VCaP (cell line): ENCODE measurements around the gene RPS6KA2.
"Not testable (repeated sequence)": the region's sequence is repeated elsewhere in the genome, so short reads cannot be mapped to it uniquely, and the experiment has no call there.

ENCODE experiments used
- H3K27ac ChIP-seq: fragments of 450-650 bp; 2 replicates; pipeline ENCODE4 v1.5.1; 2017
- TF ChIP-seq, protein P1 (sequence below): fragments of 450-650 bp; conservative IDR thresholded peaks from 2 replicates; pipeline ENCODE4 v1.5.1; 2017; ENCODE audit warnings: mild to moderate bottlenecking, moderate library complexity

RPS6KA2 gene

DNA sequence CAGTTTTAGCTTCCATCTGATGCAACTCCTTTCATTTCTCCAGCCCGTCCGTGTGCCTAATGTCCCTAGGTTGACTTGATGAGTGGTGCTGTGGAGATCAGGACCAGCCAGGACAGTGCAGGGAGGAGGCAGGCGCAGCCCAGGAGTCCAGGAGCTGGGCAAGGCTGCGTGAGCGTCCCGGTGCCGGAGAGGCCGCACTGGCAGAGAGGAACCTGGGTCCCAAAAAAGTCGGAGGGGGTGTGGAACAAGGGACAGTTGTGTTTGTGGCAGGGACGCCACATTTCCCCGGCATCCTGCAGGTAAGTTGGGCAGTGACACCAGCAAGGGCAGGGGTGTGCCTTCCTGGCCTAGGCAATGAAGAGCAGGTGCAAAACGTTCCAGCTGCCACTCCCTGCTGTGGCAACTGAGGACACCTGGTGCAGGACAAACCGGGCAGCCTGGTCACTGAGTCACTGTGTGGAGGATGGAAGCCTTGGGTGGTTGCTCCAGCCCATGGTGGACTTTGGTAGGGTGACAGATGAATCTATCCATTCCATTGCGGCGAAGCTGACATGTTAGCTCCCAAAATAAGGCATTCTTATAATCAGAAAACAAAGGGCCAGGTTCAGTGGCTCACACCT, 93.7 kb downstream of the RPS6KA2 start:
- H3K27ac ChIP-seq, result no peak overlapping the region
- TF ChIP-seq, protein P1, sequence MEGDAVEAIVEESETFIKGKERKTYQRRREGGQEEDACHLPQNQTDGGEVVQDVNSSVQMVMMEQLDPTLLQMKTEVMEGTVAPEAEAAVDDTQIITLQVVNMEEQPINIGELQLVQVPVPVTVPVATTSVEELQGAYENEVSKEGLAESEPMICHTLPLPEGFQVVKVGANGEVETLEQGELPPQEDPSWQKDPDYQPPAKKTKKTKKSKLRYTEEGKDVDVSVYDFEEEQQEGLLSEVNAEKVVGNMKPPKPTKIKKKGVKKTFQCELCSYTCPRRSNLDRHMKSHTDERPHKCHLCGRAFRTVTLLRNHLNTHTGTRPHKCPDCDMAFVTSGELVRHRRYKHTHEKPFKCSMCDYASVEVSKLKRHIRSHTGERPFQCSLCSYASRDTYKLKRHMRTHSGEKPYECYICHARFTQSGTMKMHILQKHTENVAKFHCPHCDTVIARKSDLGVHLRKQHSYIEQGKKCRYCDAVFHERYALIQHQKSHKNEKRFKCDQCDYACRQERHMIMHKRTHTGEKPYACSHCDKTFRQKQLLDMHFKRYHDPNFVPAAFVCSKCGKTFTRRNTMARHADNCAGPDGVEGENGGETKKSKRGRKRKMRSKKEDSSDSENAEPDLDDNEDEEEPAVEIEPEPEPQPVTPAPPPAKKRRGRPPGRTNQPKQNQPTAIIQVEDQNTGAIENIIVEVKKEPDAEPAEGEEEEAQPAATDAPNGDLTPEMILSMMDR, result no peak

DNA sequence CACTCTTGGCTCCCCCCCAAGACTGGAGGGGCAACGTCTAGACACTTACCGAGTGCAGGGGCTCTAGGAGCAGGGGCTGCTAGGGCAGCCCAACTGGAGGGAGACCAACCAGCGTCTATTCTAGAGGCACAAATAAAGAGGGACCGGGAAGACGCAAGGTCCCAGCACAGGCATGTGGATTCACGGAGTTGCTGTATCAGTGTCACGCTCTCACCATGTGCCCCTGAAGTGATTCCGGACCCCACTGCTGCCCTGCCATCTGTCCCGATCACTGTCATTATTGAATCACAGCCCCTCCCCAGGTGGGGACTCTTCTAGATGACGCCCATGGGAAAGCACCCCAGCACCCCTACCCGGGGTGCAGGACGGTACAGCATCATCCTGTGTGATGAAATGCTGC, 94.7 kb downstream of the RPS6KA2 start:
- TF ChIP-seq, protein P1, result no peak
- no peak overlapping the region for H3K27ac ChIP-seq

DNA sequence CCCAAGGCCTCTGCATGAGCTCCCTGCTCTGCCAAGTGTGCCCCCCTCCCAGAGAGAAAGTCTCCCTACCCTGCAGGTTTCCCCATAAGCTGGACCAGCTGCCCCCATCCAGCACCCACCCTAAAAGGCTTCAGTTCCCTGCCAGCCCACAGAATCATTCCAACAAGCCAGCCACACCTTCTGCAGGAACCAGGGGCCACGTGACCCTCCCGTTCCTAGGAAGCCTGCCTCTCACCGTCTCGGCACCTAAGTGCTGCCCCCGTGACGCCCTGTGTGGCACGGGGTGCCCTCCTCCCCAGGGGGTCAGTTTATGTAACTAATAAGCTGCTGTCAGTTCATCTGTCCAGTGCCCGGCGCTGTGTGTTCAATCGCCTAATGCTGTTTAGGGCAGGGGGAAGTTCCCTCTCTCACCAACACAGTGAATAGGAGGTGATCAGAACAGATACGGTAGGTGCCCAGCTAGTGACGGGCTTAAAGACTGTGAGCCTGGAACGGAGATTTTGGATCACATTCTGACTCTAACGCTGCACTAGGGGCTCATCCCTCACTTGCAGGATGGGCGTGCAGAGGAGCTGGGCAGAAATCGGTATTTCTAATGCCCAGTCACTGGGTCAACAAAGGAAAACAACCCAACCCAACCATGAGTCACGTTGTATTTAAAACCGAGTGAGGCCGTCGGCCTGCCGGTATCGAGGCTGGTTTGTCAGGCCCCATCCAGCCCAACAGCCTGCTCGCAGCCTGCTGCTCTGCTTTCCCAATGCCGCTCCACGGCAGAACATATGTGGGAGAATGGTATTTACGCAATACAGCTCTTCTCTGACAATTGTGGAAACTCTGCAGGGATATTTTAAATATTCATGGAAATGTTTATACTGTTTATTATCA, 96.6 kb downstream of the RPS6KA2 start:
- TF ChIP-seq, protein P1, result no peak
- H3K27ac ChIP-seq, result no peak overlapping the region

DNA sequence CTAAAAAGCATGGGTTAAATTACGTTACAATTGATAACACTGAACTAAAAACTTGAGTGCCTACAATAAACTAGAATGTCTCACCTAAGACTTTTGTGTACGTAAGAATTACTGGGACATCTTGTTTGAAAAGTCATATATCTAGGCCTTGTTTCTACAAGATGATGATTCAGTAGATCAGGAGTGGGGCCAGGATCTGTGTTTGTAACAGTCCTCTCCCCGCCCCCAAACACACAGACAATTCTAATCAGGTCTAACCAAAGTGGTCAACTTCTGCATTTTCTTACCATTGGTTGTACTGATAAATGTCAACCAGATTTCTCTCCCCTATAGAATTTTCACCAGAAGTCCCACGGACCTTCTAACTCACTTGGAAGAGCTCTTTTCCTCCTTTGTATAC, 97.5 kb downstream of the RPS6KA2 start:
- TF ChIP-seq, protein P1, result no peak

DNA sequence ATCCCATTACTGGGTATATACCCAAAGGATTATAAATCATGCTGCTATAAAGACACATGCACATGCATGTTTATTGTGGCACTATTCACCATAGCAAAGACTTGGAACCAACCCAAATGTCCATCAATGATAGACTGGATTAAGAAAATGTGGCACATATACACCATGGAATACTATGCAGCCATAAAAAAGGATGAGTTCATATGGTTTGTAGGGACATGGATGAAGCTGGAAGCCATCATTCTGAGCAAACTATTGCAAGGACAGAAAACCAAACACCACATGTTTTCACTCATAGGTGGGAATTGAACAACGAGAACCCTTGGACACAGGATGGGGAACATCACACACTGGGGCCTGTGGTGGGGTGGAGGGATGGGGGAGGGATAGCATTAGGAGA, 98.0 kb downstream of the RPS6KA2 start:
- not testable (repeated sequence) for H3K27ac ChIP-seq

More for the DNA sequence above, 97.5 kb downstream of the RPS6KA2 start:
- H3K27ac ChIP-seq, result no peak overlapping the region

DNA sequence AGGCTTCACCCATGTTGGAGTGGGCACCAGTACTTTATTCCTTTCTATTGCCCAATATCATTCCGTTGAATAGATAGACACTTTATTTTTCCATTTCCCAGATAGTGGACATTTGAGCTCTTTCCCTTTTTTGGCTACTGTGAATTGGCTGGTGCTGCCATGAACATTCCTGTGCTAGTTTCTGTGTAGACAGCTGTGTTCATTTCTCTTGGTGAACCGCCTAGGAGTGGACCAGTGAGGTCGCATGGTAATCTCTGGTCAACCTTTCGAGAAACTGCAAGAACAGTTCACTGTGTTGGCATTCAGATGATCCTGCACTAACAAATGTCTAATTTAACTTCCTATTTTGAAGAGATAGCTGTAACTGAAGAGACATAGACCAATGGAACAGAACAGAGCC, 99.2 kb downstream of the RPS6KA2 start:
- H3K27ac ChIP-seq, result no peak overlapping the region
- TF ChIP-seq, protein P1, result no peak

DNA sequence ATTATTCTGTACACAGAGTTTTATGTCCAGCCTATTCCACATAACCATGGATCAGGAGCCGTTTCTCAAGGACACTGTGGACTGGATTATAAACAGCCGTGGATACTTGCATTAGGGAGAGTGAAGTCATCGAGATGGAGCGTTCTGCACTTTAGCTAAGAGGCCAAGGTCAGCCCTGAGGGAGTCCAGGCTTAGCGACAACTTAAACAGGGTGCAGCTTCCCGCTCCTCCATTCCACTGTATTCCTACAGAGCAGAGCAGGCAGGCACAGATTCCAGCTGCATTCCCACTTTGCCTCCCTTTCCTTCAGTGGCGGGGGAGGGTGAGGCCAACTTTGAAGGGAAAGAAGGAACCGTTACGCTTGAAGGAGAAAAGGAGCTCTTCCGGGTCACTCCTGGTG, 100.1 kb downstream of the RPS6KA2 start:
- TF ChIP-seq, protein P1, result no peak
- H3K27ac ChIP-seq, result no peak overlapping the region

DNA sequence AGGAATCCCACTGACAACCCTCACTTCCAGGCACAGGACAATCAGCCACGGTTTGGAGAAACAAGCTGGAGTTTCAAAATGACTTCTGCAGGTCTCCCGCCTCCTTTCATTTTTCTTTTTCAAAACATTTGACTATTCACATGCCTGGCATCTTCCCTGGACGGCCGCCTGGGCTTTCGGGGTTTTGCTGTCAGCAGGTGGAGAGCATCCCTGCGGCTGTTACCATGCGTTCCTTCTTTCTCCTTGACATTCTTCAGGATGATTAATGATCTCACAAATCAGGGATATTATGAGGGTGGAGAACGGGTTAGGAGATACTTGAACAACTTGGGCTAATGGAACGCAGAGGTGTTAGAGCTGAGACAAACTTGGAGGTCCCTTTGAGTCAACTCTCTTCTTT, 101.5 kb downstream of the RPS6KA2 start:
- no peak overlapping the region for H3K27ac ChIP-seq
- TF ChIP-seq, protein P1, result no peak
